GM12801 (cell line): ENCODE measurements around the gene SORCS1.

Experiments used
- TF ChIP-seq, protein P1 (sequence below): IDR thresholded peaks from one replicate; pipeline ENCODE4 v1.5.1; 2011; ENCODE audit warnings: control low read depth; ENCODE audit not compliant: insufficient read length; ENCODE audit errors: extremely low read depth

The SORCS1 gene

DNA sequence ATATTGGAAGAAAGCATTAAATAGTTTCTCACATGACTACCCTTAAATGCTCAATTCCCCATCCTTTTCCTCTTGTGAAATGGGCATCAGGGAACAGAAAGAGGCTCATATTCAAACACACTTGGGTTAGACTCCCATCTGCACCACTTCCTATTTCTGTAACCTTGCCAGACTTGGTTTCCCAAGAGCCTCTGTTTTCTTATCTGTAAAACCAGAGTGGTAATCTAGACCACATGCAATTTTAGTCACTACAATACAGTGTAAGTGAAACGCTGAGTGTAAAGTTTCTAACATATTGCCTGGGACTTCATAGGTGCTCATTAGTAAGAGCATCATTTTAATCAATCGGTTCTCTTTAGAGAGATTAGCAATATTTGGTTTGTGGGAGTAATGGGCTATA is 136.3 kb downstream of the SORCS1 start:
- TF ChIP-seq, protein P1, sequence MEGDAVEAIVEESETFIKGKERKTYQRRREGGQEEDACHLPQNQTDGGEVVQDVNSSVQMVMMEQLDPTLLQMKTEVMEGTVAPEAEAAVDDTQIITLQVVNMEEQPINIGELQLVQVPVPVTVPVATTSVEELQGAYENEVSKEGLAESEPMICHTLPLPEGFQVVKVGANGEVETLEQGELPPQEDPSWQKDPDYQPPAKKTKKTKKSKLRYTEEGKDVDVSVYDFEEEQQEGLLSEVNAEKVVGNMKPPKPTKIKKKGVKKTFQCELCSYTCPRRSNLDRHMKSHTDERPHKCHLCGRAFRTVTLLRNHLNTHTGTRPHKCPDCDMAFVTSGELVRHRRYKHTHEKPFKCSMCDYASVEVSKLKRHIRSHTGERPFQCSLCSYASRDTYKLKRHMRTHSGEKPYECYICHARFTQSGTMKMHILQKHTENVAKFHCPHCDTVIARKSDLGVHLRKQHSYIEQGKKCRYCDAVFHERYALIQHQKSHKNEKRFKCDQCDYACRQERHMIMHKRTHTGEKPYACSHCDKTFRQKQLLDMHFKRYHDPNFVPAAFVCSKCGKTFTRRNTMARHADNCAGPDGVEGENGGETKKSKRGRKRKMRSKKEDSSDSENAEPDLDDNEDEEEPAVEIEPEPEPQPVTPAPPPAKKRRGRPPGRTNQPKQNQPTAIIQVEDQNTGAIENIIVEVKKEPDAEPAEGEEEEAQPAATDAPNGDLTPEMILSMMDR: no peak

DNA sequence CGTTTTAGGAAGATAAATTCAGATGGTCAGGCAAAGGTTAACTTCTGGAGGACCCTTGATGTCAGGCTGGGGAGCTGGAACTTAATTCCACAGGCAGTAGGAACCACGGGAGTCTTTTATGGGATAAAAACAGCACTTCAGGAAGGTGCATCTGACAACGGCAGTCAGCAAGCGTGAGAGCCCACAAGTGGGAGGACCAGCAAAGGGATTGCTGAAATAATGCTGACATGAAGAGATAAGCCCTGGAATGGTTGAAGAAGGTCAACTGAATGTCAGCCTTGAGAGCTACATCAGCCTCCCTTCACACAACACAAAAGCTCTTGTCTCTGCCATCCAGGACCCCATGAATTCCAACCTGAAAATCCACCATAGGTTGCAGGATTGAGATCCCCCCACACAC is 138.8 kb downstream of the SORCS1 start:
- TF ChIP-seq, protein P1: no peak

DNA sequence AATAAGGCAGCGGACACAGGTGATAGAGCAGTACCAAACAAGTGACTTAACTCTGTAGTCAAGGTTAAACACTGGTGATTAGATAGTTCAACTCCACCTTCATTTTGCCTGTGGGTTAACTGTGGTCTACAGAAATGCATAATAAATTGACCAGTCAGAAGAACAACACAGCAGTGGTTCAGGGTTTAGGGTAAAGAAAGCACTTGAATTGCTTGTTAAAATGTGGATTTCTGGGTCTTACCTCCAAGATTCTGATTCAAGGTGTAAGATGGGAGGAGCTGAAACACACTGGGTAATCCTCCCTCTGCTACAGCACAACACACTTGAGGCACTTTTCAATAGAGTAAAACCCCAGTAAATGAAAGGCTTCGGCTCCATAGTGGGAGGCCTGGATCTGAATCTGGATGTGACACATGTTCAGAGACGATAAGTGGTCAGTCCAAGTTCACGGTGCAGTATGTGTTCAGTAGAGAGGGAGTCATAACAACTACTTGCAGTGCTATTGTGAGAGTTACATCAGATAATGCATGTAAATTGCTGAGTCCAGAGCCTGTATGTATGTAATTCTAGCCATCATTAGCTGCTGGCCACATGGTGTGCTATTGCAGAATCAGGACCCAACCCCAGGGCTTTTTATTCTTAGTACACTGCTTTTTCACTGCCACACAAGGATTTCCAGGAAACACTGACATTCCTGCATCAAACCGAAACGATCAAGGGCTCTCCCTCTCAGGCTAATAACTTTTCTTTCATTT is 141.7 kb downstream of the SORCS1 start:
- TF ChIP-seq, protein P1: no peak

DNA sequence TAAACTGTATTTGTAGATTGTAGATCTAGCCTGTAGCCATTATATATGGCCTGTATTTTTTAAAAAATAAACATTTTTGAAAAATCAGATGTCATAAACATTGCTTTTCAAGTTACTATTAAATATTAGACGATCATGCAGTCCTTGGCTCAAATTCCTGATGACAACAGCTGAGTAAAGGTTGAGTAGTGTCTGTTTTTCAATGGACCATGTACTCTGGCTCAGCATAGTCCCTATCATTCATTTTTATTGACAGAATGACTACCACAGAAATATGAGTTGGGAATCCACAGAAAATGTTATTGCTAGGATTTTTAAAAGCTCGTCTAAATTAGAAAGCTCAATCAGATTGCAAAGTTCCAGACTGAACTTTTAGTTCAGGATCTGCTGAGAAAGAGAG is 145.4 kb downstream of the SORCS1 start:
- TF ChIP-seq, protein P1: no peak

DNA sequence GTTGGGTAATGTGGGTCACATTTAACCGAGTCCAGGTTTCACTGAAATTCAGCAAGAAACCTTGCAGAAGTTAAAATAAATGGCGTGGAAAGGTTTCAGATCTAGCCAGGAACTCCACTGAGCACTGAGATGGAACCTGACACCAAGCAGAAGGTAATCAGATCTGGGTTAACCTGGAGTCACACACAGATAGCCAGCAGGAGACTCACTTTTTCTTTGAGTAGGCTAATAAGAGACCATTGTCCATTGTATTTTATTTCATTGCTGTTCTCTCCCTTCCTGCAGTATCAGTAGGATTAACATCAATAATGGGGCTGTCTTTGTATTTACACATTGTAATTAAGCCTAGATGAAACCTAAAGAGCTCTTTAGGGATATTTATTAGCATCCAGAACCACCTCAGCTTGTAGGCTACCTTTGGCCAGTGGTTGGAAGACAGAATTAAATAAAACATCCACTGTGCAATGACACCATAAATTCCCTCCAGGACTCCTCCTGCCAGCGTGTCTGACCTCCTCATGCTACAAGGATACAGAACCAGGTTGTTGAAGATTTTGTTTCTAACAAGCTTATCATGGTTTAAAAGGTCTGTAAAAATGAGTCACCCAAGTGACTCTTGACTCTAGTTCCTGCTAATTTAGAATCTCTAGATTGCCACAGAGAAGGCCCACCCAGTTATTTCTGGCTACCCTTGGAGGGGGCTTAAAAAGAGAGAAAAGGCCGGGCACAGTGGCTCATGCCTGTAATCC is 151.1 kb downstream of the SORCS1 start:
- TF ChIP-seq, protein P1: no peak

DNA sequence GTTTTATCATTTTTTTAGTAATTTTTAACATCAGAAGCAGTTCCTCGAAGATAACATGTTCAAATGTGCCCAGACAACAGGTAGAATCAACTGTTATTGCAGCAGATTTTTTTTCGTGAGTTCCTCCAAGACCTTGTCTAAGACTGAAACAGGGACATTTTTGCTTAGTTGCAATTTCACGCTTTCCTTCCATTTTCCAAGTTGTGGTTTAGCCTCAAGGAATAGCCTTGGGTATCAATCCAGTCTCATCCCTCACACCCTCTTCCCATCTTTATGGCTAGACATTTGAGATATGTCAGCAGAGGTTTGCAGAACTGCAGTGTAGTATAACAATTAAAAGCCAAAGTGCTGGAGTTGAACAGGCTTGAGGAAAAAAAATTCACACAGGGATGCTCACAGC is 152.5 kb downstream of the SORCS1 start:
- TF ChIP-seq, protein P1: no peak

DNA sequence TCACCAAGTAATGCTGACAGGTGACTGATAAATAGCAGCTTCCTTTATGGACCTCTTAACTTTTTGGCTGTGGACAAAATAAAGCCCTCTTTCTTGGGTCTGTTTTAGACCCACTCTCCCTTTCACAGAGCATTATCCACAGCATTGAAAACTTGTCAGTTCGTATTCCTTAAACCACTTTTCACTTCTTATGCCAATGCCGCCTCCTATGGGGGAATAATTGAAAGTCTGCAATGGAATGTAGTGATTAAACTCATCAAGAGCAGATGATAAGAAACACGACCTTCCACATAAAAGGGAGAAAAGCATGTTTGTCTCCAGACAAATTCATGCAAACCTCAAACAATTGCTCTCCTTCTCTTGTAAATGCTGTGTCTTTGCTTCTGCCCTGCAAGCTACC is 153.4 kb downstream of the SORCS1 start:
- TF ChIP-seq, protein P1: no peak
